ENCODE results near the gene E2F1.
"Not testable (repeated sequence)": the region's sequence is repeated elsewhere in the genome, so short reads cannot be mapped to it uniquely, and the experiment has no call there.

Gene E2F1

GRCh38 chr20:33647603-33648395 lies 38.4 kb downstream of the E2F1 start:
- DNase-seq (ENCODE audit: low read depth) = no peak
- no peak overlapping the region for H3K4me3 ChIP-seq (ENCODE audit: low read depth, low read length)

GRCh38 chr20:33646959-33647602 lies 39.1 kb downstream of the E2F1 start:
- not testable (repeated sequence) for H3K4me3 ChIP-seq (ENCODE audit: low read depth, low read length); DNase-seq (ENCODE audit: low read depth)

More at GRCh38 chr20:33647603-33648395, 38.4 kb downstream of the E2F1 start:
- TF ChIP-seq MYC (IDR thresholded peaks at IDR 0.05; ENCODE audit: low read depth, low read length) (no peak), MAX (IDR thresholded peaks at IDR 0.05; ENCODE audit: low read depth, low read length) (no peak), CTCF (IDR thresholded peaks at IDR 0.05; ENCODE audit: low read depth, low read length) (no peak), POLR2A (IDR thresholded peaks at IDR 0.05; ENCODE audit: extremely low read depth, insufficient read length) (no peak)

- TF ChIP-seq MYC (IDR thresholded peaks at IDR 0.05; ENCODE audit: low read depth, low read length) (no peak), POLR2A (IDR thresholded peaks at IDR 0.05; ENCODE audit: extremely low read depth, insufficient read length) (no peak), MAX (IDR thresholded peaks at IDR 0.05; ENCODE audit: low read depth, low read length) (no peak), CTCF (IDR thresholded peaks at IDR 0.05; ENCODE audit: low read depth, low read length) (no peak)
- no peak for DNase-seq (ENCODE audit: low read depth)
- H3K4me3 ChIP-seq (ENCODE audit: low read depth, low read length) = no peak overlapping the region
Measured at GRCh38 chr20:33646191-33646590, 40.0 kb downstream of the E2F1 start.

GRCh38 chr20:33645396-33645795 lies 40.8 kb downstream of the E2F1 start:
- no peak for TF ChIP-seq POLR2A (IDR thresholded peaks at IDR 0.05; ENCODE audit: extremely low read depth, insufficient read length)
- TF ChIP-seq MYC (IDR thresholded peaks at IDR 0.05; ENCODE audit: low read depth, low read length) = no peak
- TF ChIP-seq CTCF (IDR thresholded peaks at IDR 0.05; ENCODE audit: low read depth, low read length) = no peak
- no peak for TF ChIP-seq MAX (IDR thresholded peaks at IDR 0.05; ENCODE audit: low read depth, low read length)
- no peak overlapping the region for H3K4me3 ChIP-seq (ENCODE audit: low read depth, low read length)
- DNase-seq (ENCODE audit: low read depth) = no peak

GRCh38 chr20:33645072-33645358 lies 41.2 kb downstream of the E2F1 start:
- H3K4me3 ChIP-seq (ENCODE audit: low read depth, low read length) = no peak overlapping the region
- TF ChIP-seq CTCF (IDR thresholded peaks at IDR 0.05; ENCODE audit: low read depth, low read length) (no peak), POLR2A (IDR thresholded peaks at IDR 0.05; ENCODE audit: extremely low read depth, insufficient read length) (no peak), MAX (IDR thresholded peaks at IDR 0.05; ENCODE audit: low read depth, low read length) (no peak), MYC (IDR thresholded peaks at IDR 0.05; ENCODE audit: low read depth, low read length) (no peak)
- DNase-seq (ENCODE audit: low read depth) = peak; percentile 53

- no peak overlapping the region for H3K4me3 ChIP-seq (ENCODE audit: low read depth, low read length)
- TF ChIP-seq POLR2A (IDR thresholded peaks at IDR 0.05; ENCODE audit: extremely low read depth, insufficient read length) (no peak), CTCF (IDR thresholded peaks at IDR 0.05; ENCODE audit: low read depth, low read length) (no peak)
- no peak for DNase-seq (ENCODE audit: low read depth)
Measured at GRCh38 chr20:33644313-33645071, 41.7 kb downstream of the E2F1 start.

Measured in NB4 (cell line).